ENCODE data around the gene OR52L1. TPM values are rescaled to one million over a fixed set of nuclear protein-coding genes. Genes with fewer than 3 reads are reported as not detected.
"Not testable (repeated sequence)": the region's sequence is repeated elsewhere in the genome, so short reads cannot be mapped to it uniquely, and the experiment has no call there.

Gene OR52L1
- total RNA-seq, 4 donors from 2014 or later: not detected

- DNase-seq: no peak
- Histone ChIP-seq H3K27ac (no peak overlapping the region), H3K36me3 (no peaks in the 10 kb centered on the region), H3K9me3 (no peaks in the 10 kb centered on the region), H3K4me3 (replicated peaks in 1 of 3) (no peak overlapping the region), H3K27me3 (no peaks in the 10 kb centered on the region), H3K4me1 (no peaks in the 10 kb centered on the region)
- no peak for TF ChIP-seq POLR2A (IDR thresholded peaks at IDR 0.05)
- TF ChIP-seq CTCF (IDR thresholded peaks at IDR 0.05): no peak
- intact Hi-C loops (cut with DNase I): no loop called here
- 74 to 83% methylated on average over 1 of the region's 1 CpG for WGBS, 2 donors
These were observed 13.3 kb downstream of the OR52L1 start for GRCh38 chr11:5973530-5973929.

GRCh38 chr11:5968394-5968793 lies 18.4 kb downstream of the OR52L1 start, which contains the start of gene OR56A5:
OR56A5 (minus strand) TSS chr11:5968494; CDS start chr11:5968494, 0 bp downstream.
- Histone ChIP-seq H3K36me3 (no peaks in the 10 kb centered on the region), H3K27me3 (no peaks in the 10 kb centered on the region), H3K27ac (no peak within 1 kb of the TSS), H3K4me1 (no peaks in the 10 kb centered on the region), H3K9me3 (no peaks in the 10 kb centered on the region), H3K4me3 (replicated peaks in 1 of 3) (no peak within 1 kb of the TSS)
- no peak for DNase-seq
- no peak for TF ChIP-seq CTCF (IDR thresholded peaks at IDR 0.05)
- TF ChIP-seq POLR2A (IDR thresholded peaks at IDR 0.05): no peak
- intact Hi-C loops (cut with DNase I): no loop called here

- Histone ChIP-seq H3K9me3 (no peaks in the 10 kb centered on the region), H3K27ac (no peak overlapping the region), H3K36me3 (no peaks in the 10 kb centered on the region), H3K4me3 (replicated peaks in 1 of 3) (no peak overlapping the region), H3K4me1 (no peaks in the 10 kb centered on the region), H3K27me3 (no peaks in the 10 kb centered on the region)
- DNase-seq: no peak
- WGBS, 2 donors: 49 to 82% methylated on average over 3 of the region's 3 CpGs
- intact Hi-C loops (cut with DNase I): no loop called here
- TF ChIP-seq POLR2A (IDR thresholded peaks at IDR 0.05) (no peak), CTCF (IDR thresholded peaks at IDR 0.05) (no peak)
These were observed 19.1 kb downstream of the OR52L1 start for GRCh38 chr11:5967708-5968107.

DNA sequence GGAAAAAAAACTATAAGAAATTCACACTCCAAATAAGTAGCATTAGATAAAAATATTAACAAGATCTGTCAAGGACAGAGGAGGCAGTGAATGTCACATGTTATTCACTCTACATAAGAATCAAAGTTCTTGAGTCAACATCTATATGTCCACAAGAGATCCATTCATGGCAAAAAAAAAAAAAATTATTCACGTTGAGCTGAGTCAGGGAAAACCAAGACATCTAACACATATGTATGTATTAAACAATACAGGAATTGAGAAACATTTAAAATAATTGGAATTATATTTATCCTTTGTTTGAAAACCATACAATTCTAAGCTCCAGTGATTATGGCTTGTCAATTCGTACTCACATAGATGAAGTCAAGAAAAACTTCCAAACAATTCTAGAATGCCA lies 19.8 kb downstream of the OR52L1 start:
- Histone ChIP-seq H3K27ac (no peak overlapping the region), H3K9me3 (no peaks in the 10 kb centered on the region), H3K36me3 (no peaks in the 10 kb centered on the region), H3K4me3 (replicated peaks in 1 of 3) (no peak overlapping the region), H3K4me1 (no peaks in the 10 kb centered on the region), H3K27me3 (no peaks in the 10 kb centered on the region)
- TF ChIP-seq CTCF (IDR thresholded peaks at IDR 0.05) (no peak), POLR2A (IDR thresholded peaks at IDR 0.05) (no peak)
- DNase-seq: no peak
- 76% methylated on average over 2 of the region's 2 CpGs for WGBS, 2 donors
- intact Hi-C loops (cut with DNase I): no loop called here

DNA sequence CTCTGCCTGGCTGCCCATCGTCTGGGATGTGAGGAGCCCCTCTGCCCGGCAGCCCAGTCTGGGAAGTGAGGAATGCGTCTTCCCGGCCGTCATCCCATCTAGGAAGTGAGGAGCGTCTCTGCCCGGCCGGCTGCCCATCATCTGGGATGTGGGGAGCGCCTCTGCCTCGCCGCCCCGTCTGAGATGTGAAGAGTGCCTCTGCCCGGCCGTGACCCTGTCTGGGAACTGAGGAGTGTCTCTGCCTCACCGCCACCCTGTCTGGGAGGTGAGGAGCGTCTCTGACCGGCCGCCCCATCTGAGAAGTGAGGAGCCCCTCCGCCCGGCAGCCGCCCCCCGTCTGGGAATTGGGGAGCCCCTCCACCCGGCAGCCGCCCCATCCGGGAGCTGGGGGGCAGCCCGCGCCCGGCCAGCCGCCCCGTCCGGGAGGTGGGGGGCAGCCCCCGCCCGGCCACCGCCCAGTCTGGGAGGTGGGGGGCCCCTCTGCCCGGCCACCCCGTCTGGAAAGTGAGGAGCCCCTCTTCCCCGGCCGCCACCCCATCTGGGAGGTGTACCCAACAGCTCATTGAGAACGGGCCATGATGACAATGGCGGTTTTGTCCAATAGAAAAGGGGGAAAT lies 26.0 kb downstream of the OR52L1 start:
- DNase-seq; H3K27ac ChIP-seq; H3K4me3 ChIP-seq (replicated peaks in 1 of 3); H3K9me3 ChIP-seq; H3K36me3 ChIP-seq; H3K27me3 ChIP-seq; H3K4me1 ChIP-seq; intact Hi-C loops (cut with DNase I): not testable (repeated sequence)
- 85 to 93% methylated on average over 7 to 14 of the region's 40 CpGs for WGBS, 2 donors

DNA sequence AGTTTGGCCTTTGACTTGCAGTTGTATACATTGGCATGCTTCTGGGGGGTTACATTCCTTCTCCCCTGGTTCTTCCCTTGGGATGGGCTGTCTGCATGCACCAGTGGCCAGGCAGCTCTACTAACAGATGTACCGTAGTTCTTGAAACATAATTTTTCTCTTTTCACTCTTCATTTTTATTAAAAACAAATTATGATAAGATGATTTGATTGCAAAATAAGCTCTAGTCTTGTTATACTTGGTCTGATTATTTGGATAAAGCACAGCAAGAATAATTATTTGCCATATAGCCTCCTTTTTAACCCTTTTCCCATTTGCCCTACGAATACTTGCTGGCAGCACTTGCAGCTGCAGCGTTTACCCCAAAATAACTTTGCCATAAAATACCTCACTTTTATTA lies 31.2 kb downstream of the OR52L1 start:
- WGBS, 2 donors: 81% methylated on average over 3 of the region's 3 CpGs
- Histone ChIP-seq H3K4me3 (replicated peaks in 1 of 3) (no peak overlapping the region), H3K4me1 (no peaks in the 10 kb centered on the region), H3K27ac (no peak overlapping the region), H3K36me3 (no peaks in the 10 kb centered on the region), H3K27me3 (no peaks in the 10 kb centered on the region), H3K9me3 (no peaks in the 10 kb centered on the region)
- intact Hi-C loops (cut with DNase I): no loop called here
- no peak for DNase-seq
- no peak for TF ChIP-seq POLR2A (IDR thresholded peaks at IDR 0.05)
- no peak for TF ChIP-seq CTCF (IDR thresholded peaks at IDR 0.05)
